ENCODE results near the gene MACROH2A2.
"Not testable (repeated sequence)": the region's sequence is repeated elsewhere in the genome, so short reads cannot be mapped to it uniquely, and the experiment has no call there.

The MACROH2A2 gene

DNA sequence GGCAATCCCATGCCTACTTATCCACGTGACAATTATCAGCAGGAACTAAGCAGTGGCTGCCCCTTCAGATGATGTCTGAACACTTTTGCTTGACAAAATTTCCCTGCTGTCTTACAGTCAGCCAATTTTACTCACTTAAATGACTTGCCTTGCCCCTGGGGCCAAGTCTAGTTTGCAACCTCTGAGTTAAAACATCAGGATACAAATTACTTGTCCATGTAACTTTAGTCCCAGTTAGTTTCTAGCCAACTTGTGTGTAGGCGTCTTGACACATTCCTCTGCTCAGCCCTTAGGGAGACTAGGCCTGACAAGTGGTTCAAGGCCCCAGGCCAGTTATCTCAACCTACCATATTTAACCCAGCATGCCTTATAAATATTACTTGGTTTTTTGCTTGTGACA, 105.5 kb downstream of the MACROH2A2 start:
- no peak for DNase-seq (ENCODE audit: low read depth)

GRCh38 chr10:70159366-70159765, 106.7 kb downstream of the MACROH2A2 start:
- not testable (repeated sequence) for DNase-seq (ENCODE audit: low read depth)

DNA sequence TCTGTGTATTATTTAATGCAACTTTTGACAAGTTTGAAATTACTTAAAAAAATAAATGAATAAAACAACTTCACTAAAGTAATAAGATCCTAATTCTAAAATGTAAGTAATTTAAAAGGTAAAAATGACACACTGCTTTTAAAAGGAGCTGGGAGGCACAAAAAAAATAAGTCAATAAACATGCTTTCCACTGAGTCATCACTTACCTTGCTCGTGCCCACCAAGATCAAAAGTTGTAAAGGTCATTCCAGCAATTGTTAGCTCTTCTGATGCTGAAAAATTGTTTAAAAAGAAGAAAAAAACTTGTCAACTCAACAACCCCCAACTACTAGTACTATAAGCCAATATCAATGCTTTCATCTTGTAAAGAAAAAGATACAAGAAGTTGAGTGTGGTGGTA, 108.2 kb downstream of the MACROH2A2 start:
- DNase-seq (ENCODE audit: low read depth), result no peak

All from activated T-helper 1 cell treated with Interleukin-2 at 50 U/mL for 16 hours (primary cell).